Measurements from ENCODE around the gene CLSTN3.
"Not testable (repeated sequence)": the region's sequence is repeated elsewhere in the genome, so short reads cannot be mapped to it uniquely, and the experiment has no call there.

Gene CLSTN3

DNA sequence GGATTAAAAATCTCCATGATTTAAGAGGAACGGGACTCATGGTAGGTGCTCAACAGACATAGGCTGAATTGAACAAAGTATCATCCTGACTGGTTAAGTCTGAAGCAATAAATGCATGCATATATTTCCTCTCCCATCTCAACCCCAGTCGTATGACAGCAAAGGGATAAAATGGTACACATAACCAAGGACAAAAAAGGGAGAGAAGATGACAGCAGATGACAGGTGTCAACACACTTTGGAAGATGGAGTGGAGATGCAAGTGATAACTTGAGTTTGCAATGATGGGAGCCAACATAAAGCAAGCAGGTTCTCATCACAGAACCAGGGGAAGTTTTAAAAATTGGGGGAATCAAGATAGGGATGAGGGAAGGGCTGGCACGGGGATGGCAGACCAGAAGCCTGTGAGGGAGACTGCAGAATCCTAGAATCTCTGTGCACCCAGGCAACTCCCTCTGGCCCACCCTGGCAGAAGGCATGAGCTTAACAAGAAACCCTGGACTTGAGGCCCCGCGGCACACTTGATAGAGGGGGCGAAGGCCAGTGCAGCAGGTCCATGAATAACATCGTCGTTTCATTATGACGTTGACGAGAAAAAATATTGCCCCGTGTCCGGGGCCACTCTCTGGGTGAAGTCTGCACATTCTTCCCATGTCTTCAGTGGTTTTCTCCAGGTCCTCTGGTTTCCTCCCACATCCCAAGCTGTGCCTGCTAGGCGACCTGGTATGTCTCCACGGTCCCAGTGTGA is 26.2 kb upstream of the CLSTN3 start:
- DNase-seq (ENCODE audit: low read depth) = no peak

GRCh38 chr12:7106082-7106481 is 24.1 kb upstream of the CLSTN3 start:
- no peak for DNase-seq (ENCODE audit: low read depth)

DNA sequence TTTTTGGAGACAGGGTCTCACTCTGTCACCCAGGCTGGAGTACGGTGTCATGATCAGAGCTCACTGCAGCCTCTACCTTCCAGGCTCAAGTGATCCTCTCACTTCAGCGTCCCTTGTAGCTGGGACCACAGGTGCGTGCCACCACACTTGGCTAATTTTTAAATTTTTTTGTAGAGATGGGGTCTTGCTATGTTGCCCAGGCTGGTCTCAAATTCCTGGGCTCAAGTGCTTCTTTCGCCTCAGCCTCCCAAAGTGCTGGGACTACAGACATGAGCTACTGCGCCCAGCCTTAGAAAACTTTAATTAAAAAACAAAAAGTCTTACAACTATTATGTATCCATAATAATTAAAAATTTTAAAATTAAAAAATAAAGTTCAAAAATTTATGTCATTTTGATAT is 23.0 kb upstream of the CLSTN3 start:
- not testable (repeated sequence) for DNase-seq (ENCODE audit: low read depth)

DNA sequence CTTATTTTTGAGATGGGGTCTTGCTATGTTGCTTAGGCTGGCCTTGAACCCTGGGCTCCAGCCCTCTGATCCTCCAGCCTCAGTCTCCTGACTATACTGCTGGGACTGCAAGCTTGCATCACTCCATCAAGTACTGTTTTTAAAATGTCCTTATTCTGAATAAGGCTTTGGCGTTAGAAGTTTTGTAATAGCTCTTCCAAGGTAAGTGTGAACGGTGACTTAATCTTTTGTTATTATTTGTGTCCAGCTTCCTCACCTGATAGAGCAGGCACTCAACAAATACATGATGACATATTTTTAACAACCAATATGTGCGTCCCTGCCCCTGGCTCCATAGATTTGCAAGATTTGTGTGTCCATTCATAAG is 22.6 kb upstream of the CLSTN3 start:
- no peak for DNase-seq (ENCODE audit: low read depth)

GRCh38 chr12:7108003-7108795 is 22.0 kb upstream of the CLSTN3 start:
- DNase-seq (ENCODE audit: low read depth) = no peak

DNA sequence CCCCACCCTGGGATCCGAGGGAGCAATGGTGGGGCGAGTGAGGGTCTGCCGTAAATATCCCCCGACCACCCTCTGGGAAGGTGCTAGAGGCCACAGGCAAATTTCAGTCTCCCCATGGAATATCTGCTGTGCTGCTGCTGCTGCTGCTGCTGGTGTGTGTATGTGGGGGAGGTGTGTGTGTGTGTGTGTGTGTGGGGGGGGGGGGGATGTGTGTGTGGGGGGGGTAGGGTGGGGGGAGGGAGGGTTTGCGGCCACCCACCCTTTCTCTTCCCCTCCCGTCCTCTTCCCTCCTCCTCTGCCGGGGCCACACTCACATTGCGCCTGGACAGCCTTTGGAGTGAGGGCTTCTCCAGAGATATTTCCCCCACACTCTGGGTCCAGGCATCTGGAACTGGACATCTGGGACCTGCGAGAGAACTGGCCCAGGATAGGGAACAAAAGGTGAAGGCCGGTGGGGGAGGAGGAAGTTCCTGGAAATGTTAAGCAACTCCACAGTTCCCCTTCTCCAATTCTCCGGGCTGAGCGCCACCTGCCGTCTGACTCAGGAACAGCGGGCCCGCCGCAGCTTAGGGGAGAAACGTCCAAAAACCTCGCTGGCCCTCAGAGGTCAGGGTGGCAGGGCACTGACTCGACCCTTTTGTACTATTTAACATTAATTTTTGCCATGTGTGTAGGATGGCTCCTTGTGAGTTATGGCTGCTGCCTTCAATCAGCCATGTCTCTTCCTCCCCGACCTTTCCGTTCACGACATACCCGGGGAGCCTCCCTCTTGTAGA is 21.2 kb upstream of the CLSTN3 start, which contains the start of gene C1RL:
Gene C1RL (minus strand): TSS at position 419 of the 776 bp plus-strand sequence. CDS start 34 bp downstream, at position 385.
- peak; percentile 27 for DNase-seq (ENCODE audit: low read depth)

DNA sequence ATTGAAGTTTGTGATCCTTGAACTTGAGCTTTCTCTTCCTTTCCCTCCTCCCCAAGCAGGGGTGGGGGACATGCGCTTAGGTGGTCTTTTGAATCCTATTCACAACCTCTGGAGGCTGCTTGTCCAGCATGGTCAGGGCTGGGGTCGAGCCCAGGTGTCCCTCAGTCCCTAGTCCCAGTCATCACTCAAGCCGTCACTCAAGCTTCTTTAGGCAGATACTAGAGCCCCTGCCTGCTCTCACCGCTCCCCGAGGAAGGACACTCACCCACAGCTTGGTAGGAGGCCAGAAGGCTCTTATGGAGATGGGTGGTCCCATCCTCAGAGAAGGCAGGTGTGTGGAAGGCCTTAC is 20.6 kb upstream of the CLSTN3 start:
- DNase-seq (ENCODE audit: low read depth) = no peak

GRCh38 chr12:7110661-7111060 is 19.5 kb upstream of the CLSTN3 start:
- no peak for DNase-seq (ENCODE audit: low read depth)

- DNase-seq (ENCODE audit: low read depth) = no peak
These were observed 18.1 kb upstream of the CLSTN3 start for GRCh38 chr12:7112041-7112440.

GRCh38 chr12:7113389-7113871 is 16.7 kb upstream of the CLSTN3 start:
- no peak for DNase-seq (ENCODE audit: low read depth)

DNA sequence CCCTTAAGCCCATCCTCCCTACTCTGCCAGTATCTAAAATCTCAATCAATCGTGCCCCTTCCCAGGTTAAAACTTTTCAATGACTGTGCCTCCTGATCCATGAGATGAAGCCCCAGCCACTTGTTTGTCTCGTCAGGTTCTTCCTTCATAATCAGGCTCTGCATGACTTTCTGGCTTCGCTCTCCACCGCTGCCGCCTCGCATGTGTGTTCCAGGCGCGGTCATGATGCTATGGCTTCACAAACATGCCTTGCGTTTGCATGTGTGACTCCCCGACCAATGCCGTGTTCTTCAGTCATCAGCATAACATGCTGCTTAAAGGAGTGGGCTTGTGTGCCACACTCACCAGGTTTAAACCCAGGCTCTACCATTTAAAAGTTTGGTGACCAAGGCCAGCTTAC is 16.2 kb upstream of the CLSTN3 start:
- no peak for DNase-seq (ENCODE audit: low read depth)

GRCh38 chr12:7114851-7115250 is 15.3 kb upstream of the CLSTN3 start:
- no peak for DNase-seq (ENCODE audit: low read depth)

- DNase-seq (ENCODE audit: low read depth) = no peak
These were observed 14.0 kb upstream of the CLSTN3 start for GRCh38 chr12:7116196-7116595.

DNA sequence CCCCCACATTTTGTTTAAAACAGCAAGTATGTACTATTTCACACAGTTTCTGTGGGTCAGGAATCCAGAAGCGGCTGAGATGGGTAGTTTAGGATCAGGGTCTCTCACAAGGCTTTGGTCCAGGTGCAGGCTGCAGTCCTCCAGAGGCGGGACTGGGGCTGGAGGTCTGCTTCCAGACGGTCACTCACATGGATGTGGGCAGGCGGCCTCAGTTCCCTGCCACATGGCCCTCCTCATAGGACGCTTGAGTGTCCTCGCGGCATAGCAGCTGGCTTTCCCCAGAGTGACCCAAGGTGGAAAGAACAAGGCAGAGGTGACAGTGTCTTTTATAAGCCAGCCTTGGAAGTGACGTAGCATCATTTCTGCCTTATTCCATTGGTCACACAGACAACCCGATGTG is 13.3 kb upstream of the CLSTN3 start:
- no peak for DNase-seq (ENCODE audit: low read depth)

DNA sequence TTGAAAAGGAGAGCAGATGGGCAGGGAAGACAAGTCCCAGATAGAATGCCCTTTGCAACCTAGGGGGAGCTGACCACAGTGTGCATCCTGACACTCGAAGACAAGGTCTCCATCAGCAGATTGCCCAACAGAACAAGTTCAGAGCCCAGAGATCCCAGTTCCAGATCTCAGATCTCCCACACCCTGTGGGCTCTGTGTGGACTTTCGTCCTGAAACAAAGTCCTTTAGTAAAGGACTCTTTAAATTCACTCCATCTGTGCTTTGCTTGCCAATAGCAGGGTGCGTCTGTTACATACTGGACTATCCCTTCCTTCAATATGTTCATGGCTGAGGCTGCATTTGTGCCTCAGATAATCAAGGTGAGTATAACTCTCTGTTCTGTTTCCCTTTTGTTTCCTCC is 12.5 kb upstream of the CLSTN3 start:
- DNase-seq (ENCODE audit: low read depth) = no peak

DNA sequence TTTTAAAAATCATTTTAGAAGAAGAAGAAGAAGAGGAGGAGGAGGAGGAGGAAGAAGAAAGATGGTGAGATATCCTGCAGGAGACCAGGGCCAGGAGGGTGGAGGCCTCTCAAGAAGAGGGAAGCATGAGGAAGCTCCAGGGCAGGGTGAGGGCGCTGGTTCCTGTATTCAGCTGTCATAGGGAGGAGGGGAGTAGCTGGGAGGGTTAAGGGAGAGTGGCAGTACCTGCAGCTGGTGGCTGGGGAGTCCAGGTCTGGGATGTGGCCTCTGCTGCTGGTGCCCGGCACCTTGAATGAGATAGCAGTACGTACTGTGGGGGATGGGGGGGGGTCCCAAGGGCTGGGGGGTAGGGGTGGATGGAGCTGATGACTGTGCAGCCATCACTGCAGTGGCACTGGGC is 11.3 kb upstream of the CLSTN3 start:
- no peak for DNase-seq (ENCODE audit: low read depth)

DNA sequence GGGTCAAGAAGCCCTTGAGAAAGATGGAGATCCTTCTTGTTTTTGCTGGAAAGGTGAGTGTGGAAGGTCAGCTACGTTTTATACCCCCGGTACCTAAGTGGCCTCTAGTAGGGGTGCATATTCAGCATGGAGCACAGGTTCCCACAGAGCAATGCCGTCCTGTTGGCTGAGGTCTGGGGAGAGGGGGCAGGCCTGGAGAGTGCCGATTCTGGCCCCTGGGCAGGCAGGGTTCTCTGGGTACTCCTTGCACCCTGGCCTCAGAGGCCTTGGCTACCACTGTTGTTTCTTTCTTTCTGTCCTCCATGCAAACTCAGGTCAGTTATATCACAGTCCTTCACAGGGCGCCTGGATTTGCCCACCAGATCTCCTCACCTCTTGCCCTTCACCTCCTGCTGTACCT is 10.0 kb upstream of the CLSTN3 start:
- DNase-seq (ENCODE audit: low read depth) = no peak

DNA sequence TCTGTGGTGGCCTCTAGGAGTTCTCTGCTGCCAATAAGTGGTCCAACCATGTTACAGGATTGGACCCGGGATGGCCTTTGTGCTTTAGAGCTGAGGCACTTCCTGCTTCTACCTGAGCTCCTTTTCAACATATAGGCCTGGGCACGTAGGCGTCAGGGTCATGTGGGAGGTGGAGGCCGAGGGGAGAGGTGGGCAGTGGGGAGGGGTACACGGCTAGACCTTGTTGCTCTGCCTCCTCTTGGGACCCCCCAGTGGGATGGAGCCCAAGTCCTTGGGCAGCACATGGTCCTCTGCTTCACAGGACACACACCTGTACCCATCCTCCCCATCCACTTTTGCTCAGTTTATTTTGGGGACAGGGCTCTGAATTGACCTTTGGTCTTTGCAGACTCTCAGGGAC is 8.8 kb upstream of the CLSTN3 start:
- no peak for DNase-seq (ENCODE audit: low read depth)

DNA sequence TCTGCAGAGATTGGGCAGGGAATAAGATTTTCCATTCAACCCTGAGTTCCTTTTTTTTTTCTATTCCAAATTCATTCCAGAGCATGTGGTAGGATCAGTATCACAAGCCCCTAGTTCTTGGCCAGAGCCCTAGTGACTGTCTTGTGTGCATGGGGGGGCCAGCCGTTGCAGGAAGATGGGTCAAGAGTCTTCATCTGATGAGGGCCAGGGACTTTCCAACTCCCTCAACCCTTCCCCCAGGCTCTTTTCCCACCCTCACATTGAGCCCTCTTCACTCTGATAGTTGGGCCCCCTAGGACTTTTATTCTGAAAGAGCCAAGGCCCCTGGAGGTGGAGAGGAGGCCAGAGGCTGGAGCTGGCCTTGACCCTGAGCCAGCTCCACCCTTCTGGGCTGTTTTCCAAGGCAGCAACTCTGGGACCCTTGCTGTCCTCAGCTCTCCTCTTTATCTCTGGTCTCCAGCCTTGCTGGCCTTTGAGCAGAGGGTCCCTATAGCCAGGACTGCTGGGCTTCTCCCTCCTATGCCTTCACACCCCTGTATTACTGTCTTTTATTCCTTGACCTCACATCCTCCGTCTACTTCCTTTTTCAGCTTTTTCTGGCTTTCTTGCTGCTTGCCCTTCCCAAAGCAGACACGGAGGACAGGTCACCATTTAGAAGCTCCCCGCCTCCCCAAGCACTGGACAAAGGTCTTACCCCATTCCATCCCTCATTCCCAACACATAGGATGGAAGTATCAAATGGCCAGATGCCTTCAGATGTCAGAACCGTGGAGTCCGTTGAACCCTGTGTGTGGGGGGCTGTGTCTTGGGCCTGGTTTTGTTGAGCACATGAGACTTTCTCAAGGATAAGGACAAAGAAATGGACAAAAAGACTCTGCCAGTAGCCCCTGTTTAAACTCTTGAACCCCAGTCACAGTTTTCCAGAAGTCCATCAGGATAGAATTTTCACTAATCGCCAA is 7.1 kb upstream of the CLSTN3 start:
- DNase-seq (ENCODE audit: low read depth) = no peak

GRCh38 chr12:7123806-7124522 is 6.2 kb upstream of the CLSTN3 start:
- DNase-seq (ENCODE audit: low read depth) = no peak

All from GM04503 (cell line).